ENCODE measurements around the gene MORN1. TPM values are rescaled to one million over a fixed set of nuclear protein-coding genes. Genes with fewer than 3 reads are reported as not detected.

Gene MORN1
- total and polyA plus RNA-seq, 2 of the 8 experiments (the other 6 are each of a cell fraction or from before 2014, with no cell fraction given) = 5.0 to 9.1 TPM

- TF ChIP-seq CBX5 (IDR thresholded peaks at IDR 0.05; ENCODE audit: low read depth, low read length) = no peak
Observed at GRCh38 chr1:2289607-2290006, 101.7 kb downstream of the MORN1 start (continued).

Data from H1 (cell line).